Stomach (tissue), 9 donors: Measurements from ENCODE around the gene CAV1. TPM values are rescaled to one million over a fixed set of nuclear protein-coding genes. Genes with fewer than 3 reads are reported as not detected.

Experiments
- DNase-seq, 2 donors: peaks; one replicate each; pipeline versions ENCODE4 v3.0.0 to v3.0.0-alpha.2; 2013 to 2019
- H3K27ac ChIP-seq, 5 donors: fragments of 200-600 bp in 4 of 5; sonication (generic) in 4 of 5; one replicate each; pipeline ENCODE4 v1.5.1; 2013 to 2019; ENCODE audit warnings: mild to moderate bottlenecking in 1 of 5, moderate library complexity in 1 of 5
- H3K27me3 ChIP-seq, 3 donors: fragments of 200-600 bp; sonication (generic); one replicate each; pipeline ENCODE4 v1.5.1; 2017 to 2019; ENCODE audit warnings: mixed run types in 1 of 3
- H3K36me3 ChIP-seq, 4 donors: fragments of 200-600 bp; sonication (generic); 1 replicate in 3 of 4; 2 replicates in 1 of 4; pipeline ENCODE4 v1.5.1; 2016 to 2019
- H3K4me1 ChIP-seq, 4 donors: fragments of 200-600 bp; sonication (generic); one replicate each; pipeline ENCODE4 v1.5.1; 2016 to 2019
- H3K4me3 ChIP-seq, 4 donors: fragments of 200-600 bp; sonication (generic) in 3 of 4; one replicate each; pipeline ENCODE4 v1.5.1; 2016 to 2019; ENCODE audit warnings: mild to moderate bottlenecking in 1 of 4
- H3K9me3 ChIP-seq, 4 donors: fragments of 200-600 bp; sonication (generic); one replicate each; pipeline ENCODE4 v1.5.1; 2016 to 2019
- EP300 ChIP-seq: sonication (generic); formaldehyde crosslinking; IDR thresholded peaks from one replicate; pipeline ENCODE4 v1.6.1; 2017; ENCODE audit warnings: antibody characterized with exemption
- POLR2A ChIP-seq, 4 donors: fragments of 450-650 bp; IDR thresholded peaks; one replicate each; pipeline ENCODE4 v1.6.1; 2016; ENCODE audit warnings: antibody characterized with exemption in 4 of 4, control low read depth in 2 of 4, mild to moderate bottlenecking in 1 of 4, moderate library complexity in 1 of 4
- POLR2AphosphoS5 ChIP-seq, 3 donors: sonication (generic); formaldehyde crosslinking; IDR thresholded peaks; one replicate each; pipeline ENCODE4 v1.6.1; 2016; ENCODE audit warnings: antibody characterized with exemption in 3 of 3
- WGBS, 5 donors: extraction: QIAGEN DNeasy Blood & Tissue Kit in 3 of 5; methylation state at CpG; one replicate each; pipeline versions ENCODE4 v1.1.5 to v1.1.7; 2013 to 2018; 5-methylcytosine and 5-hydroxymethylcytosine counted together
- intact Hi-C: fragments of 100-400 bp; cut with DNase I; formaldehyde crosslinking; loops from one replicate; pipeline ENCODE4 v1.15.1; 2023; ENCODE audit warnings: low total_unique reads
- polyA plus RNA-seq, 3 donors: library from polyadenylated mRNA; stranded (reverse); fragments of 200-250 nt; gene quantifications; one replicate each; pipeline ENCODE4 v1.2.3, GENCODE V29; 2013
- total RNA-seq, 5 donors: library from RNA; depleted of rRNA; stranded (reverse); fragments of >200 nt; gene quantifications; one replicate each; pipeline versions ENCODE4 v1.1.0 to v1.2.3, GENCODE V29; 2014 to 2016
- TF ChIP-seq, protein P1 (sequence below), 7 experiments: fragments of 450-650 bp in 4 of 7; fragments of 200-600 bp in 3 of 7; sonication (generic) in 3 of 7; IDR thresholded peaks; one replicate each; pipeline ENCODE4 v1.5.1; 2016 to 2019; ENCODE audit warnings: antibody characterized with exemption in 7 of 7, control low read depth in 2 of 7, mild to moderate bottlenecking in 1 of 7
- donor health status: healthy with polysubstance abuse.
- donor health status: Bipolar disorder and iron deficiency.
- donor health status: healthy.

CAV1 gene
- total and polyA plus RNA-seq, 8 donors: 18.5 to 719 (median 86.7) TPM

GRCh38 chr7:116575853-116576252 is 51.0 kb downstream of the CAV1 start:
- Histone ChIP-seq H3K9me3 (no peaks in the 10 kb centered on the region), H3K27me3 (no peaks in the 10 kb centered on the region), H3K4me3 (no peak overlapping the region), H3K36me3 (no peaks in the 10 kb centered on the region), H3K27ac (no peak overlapping the region), H3K4me1 (peaks cover 0 to 25% (median 4%) of the 10 kb centered on the region in 4 donors)
- WGBS, 5 donors: 85 to 94% (median 87%) methylated on average over 1 of the region's 1 CpG
- intact Hi-C loops: no loop called here
- DNase-seq: no peak
- no peak for TF ChIP-seq EP300
- TF ChIP-seq POLR2A (IDR thresholded peaks at IDR 0.05): no peak
- TF ChIP-seq, protein P1, sequence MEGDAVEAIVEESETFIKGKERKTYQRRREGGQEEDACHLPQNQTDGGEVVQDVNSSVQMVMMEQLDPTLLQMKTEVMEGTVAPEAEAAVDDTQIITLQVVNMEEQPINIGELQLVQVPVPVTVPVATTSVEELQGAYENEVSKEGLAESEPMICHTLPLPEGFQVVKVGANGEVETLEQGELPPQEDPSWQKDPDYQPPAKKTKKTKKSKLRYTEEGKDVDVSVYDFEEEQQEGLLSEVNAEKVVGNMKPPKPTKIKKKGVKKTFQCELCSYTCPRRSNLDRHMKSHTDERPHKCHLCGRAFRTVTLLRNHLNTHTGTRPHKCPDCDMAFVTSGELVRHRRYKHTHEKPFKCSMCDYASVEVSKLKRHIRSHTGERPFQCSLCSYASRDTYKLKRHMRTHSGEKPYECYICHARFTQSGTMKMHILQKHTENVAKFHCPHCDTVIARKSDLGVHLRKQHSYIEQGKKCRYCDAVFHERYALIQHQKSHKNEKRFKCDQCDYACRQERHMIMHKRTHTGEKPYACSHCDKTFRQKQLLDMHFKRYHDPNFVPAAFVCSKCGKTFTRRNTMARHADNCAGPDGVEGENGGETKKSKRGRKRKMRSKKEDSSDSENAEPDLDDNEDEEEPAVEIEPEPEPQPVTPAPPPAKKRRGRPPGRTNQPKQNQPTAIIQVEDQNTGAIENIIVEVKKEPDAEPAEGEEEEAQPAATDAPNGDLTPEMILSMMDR (IDR thresholded peaks at IDR 0.05): no peak
- TF ChIP-seq POLR2AphosphoS5 (IDR thresholded peaks at IDR 0.05): no peak

DNA sequence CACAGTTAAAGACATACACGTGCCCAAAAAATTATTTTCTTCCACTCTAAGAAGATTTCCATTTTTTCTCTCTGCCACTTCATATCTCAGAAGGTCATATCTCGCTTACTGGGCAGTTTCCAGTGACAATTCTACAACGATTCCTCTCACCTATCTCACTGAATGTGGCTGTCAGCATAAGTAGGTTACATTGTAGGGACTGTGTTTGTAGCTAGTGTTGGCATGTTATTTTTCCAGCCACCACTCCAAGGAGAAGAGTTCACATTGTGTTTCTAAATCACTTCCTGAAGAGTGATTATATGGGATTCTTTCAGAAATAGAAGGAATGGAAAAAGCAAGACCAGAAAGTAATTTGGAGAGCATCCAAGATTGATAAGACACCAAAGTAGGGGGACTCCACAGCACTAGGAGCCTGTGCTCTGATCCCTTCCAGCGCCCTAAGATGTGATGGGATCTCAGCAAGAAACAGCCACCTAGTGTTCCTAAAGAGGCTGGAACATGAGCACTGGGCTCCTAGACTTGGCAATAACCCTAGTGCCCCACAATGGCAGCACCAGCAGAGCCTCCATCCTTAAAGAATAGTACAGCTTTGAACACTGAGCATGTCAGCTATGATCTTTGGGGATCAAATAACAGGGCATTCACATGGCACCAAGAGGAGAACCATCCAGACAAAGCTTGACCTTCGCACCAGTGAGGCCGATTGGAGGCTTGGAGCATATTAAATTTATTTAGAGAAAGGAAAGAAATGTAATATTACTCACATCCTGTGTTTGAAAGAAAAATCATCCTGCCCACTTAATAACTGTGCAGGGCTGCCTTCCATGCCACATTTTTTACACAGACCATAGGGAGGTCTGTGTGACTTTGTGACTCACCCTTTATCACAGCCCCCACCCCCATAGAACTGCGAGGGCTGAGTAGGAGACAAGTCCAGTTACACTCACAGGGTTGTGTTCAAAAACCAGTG is 51.8 kb downstream of the CAV1 start:
- intact Hi-C loops: no loop called here

GRCh38 chr7:116577320-116577871 is 52.6 kb downstream of the CAV1 start:
- H3K4me1 ChIP-seq: peaks cover 0 to 25% (median 4%) of the 10 kb centered on the region in 4 donors
- H3K36me3 ChIP-seq: no peaks in the 10 kb centered on the region
- TF ChIP-seq EP300: no peak
- no peaks in the 10 kb centered on the region for H3K27me3 ChIP-seq
- no peaks in the 10 kb centered on the region for H3K9me3 ChIP-seq
- intact Hi-C loops: no loop called here
- H3K27ac ChIP-seq: peak overlapping the region in 4 of 5 donors; percentile 28 to 74 (median 60)
- no peak for DNase-seq
- WGBS, 5 donors: 36 to 57% (median 49%) methylated on average over 6 of the region's 6 CpGs
- no peak overlapping the region for H3K4me3 ChIP-seq

More for the DNA sequence above, 51.8 kb downstream of the CAV1 start:
- no peak overlapping the region for H3K4me3 ChIP-seq
- H3K27me3 ChIP-seq: no peaks in the 10 kb centered on the region
- H3K9me3 ChIP-seq: no peaks in the 10 kb centered on the region
- peaks cover 0 to 25% (median 4%) of the 10 kb centered on the region in 4 donors for H3K4me1 ChIP-seq
- TF ChIP-seq POLR2AphosphoS5 (IDR thresholded peaks at IDR 0.05): peak in 1 of 3 donors; percentile 28
- no peak for TF ChIP-seq POLR2A (IDR thresholded peaks at IDR 0.05)
- no peak for TF ChIP-seq EP300
- TF ChIP-seq, protein P1 (IDR thresholded peaks at IDR 0.05): no peak
- no peaks in the 10 kb centered on the region for H3K36me3 ChIP-seq
- DNase-seq: no peak
- WGBS, 5 donors: 64 to 75% (median 73%) methylated on average over 7 of the region's 7 CpGs
- H3K27ac ChIP-seq: peak overlapping the region in 4 of 5 donors; percentile 28 to 74 (median 60)

- H3K27ac ChIP-seq: peak overlapping the region in 1 of 5 donors; percentile 74
- 96 to 99% (median 97%) methylated on average over 3 of the region's 3 CpGs for WGBS, 5 donors
- H3K9me3 ChIP-seq: no peaks in the 10 kb centered on the region
- intact Hi-C loops: no loop called here
- H3K4me3 ChIP-seq: no peak overlapping the region
- H3K4me1 ChIP-seq: peaks cover 0 to 31% (median 7%) of the 10 kb centered on the region in 4 donors
- DNase-seq: no peak
- H3K27me3 ChIP-seq: no peaks in the 10 kb centered on the region
- H3K36me3 ChIP-seq: no peaks in the 10 kb centered on the region
- no peak for TF ChIP-seq POLR2A (IDR thresholded peaks at IDR 0.05)
- no peak for TF ChIP-seq EP300
- no peak for TF ChIP-seq POLR2AphosphoS5 (IDR thresholded peaks at IDR 0.05)
Measured at GRCh38 chr7:116578526-116578925, 53.7 kb downstream of the CAV1 start.

DNA sequence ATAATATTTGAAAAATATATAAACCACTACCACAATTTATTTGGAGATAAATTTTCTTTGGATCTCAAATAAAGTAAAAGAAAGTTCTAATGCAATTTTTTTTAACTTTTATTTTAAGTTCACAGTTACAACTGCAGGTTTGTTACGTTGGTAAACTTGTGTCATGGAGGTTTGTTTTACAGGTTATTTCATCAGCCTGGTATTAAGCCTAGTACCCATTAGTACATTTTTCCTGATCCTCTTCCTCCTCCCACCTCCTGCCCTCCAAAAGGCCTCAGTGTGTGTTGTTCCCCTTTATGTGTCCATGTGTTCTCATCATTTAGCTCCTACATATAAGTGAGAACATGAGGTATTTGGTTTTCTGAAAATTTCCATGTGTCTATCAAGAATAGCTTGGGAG is 54.5 kb downstream of the CAV1 start:
- TF ChIP-seq POLR2AphosphoS5 (IDR thresholded peaks at IDR 0.05) (no peak), EP300 (no peak), POLR2A (IDR thresholded peaks at IDR 0.05) (no peak)
- TF ChIP-seq, protein P1 (IDR thresholded peaks at IDR 0.05): no peak
- Histone ChIP-seq H3K4me1 (peaks cover 0 to 29% (median 11%) of the 10 kb centered on the region in 4 donors), H3K27ac (no peak overlapping the region), H3K9me3 (no peaks in the 10 kb centered on the region), H3K4me3 (no peak overlapping the region), H3K27me3 (no peaks in the 10 kb centered on the region), H3K36me3 (no peaks in the 10 kb centered on the region)
- no peak for DNase-seq
- 87 to 100% (median 93%) methylated on average over 1 of the region's 1 CpG for WGBS, 5 donors
- intact Hi-C loops: no loop called here
